ENCODE results near the gene AAK1. TPM values are rescaled to one million over a fixed set of nuclear protein-coding genes. Genes with fewer than 3 reads are reported as not detected.
A peak's percentile ranks its signal among the peaks of the same experiment; 100 is the strongest.

AAK1 gene
- total RNA-seq, 1 donor from 2014 or later, result 108 TPM

GRCh38 chr2:69617744-69618143 is 25.8 kb downstream of the AAK1 start:
- TF ChIP-seq EZH2 (IDR thresholded peaks at IDR 0.05; ENCODE audit: insufficient read depth, low read length), result no peak
- TF ChIP-seq, protein P1, sequence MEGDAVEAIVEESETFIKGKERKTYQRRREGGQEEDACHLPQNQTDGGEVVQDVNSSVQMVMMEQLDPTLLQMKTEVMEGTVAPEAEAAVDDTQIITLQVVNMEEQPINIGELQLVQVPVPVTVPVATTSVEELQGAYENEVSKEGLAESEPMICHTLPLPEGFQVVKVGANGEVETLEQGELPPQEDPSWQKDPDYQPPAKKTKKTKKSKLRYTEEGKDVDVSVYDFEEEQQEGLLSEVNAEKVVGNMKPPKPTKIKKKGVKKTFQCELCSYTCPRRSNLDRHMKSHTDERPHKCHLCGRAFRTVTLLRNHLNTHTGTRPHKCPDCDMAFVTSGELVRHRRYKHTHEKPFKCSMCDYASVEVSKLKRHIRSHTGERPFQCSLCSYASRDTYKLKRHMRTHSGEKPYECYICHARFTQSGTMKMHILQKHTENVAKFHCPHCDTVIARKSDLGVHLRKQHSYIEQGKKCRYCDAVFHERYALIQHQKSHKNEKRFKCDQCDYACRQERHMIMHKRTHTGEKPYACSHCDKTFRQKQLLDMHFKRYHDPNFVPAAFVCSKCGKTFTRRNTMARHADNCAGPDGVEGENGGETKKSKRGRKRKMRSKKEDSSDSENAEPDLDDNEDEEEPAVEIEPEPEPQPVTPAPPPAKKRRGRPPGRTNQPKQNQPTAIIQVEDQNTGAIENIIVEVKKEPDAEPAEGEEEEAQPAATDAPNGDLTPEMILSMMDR (IDR thresholded peaks at IDR 0.05; ENCODE audit: insufficient read depth, low read depth, low read length), result no peak
- H3K9me3 ChIP-seq (ENCODE audit: insufficient read depth, low read depth, low read length), result no peaks in the 10 kb centered on the region
- H3K4me1 ChIP-seq (ENCODE audit: insufficient read depth, low read length), result peaks cover 8% of the 10 kb centered on the region
- FAIRE-seq, result no peak
- no peak overlapping the region for H2AFZ ChIP-seq (ENCODE audit: low read depth, low read length)
- no peak overlapping the region for H3K4me3 Mint-ChIP-seq (ENCODE audit: unreplicated experiment)
- H3K4me1 Mint-ChIP-seq (ENCODE audit: low read depth, unreplicated experiment), result peaks cover 22% of the 10 kb centered on the region
- no peak overlapping the region for H3K4me3 ChIP-seq (ENCODE audit: insufficient read depth, low read depth, low read length)
- H3K9me3 Mint-ChIP-seq (ENCODE audit: unreplicated experiment), result no peaks in the 10 kb centered on the region
- no peak overlapping the region for H3K9ac ChIP-seq (ENCODE audit: low read length)
- DNase-seq (ENCODE audit: low read depth), result no peak
- peaks cover 16% of the 10 kb centered on the region for H3K36me3 Mint-ChIP-seq (ENCODE audit: low read depth, unreplicated experiment)
- no peak overlapping the region for H3K27ac ChIP-seq (ENCODE audit: low read depth, low read length)
- H4K20me1 ChIP-seq (ENCODE audit: insufficient read depth, low read length), result peaks cover 95% of the 10 kb centered on the region
- H3K27me3 ChIP-seq (ENCODE audit: insufficient read depth, low read length), result no peaks in the 10 kb centered on the region
- no peak overlapping the region for H3K4me2 ChIP-seq (ENCODE audit: low read length)
- no peaks in the 10 kb centered on the region for H3K36me3 ChIP-seq (ENCODE audit: insufficient read depth, low read length)
- no peaks in the 10 kb centered on the region for H3K27me3 Mint-ChIP-seq (ENCODE audit: low read depth, unreplicated experiment)
- H3K79me2 ChIP-seq (ENCODE audit: insufficient read depth, low read length), result peaks cover 95% of the 10 kb centered on the region
- H3K27ac Mint-ChIP-seq (ENCODE audit: unreplicated experiment), result no peak overlapping the region

DNA sequence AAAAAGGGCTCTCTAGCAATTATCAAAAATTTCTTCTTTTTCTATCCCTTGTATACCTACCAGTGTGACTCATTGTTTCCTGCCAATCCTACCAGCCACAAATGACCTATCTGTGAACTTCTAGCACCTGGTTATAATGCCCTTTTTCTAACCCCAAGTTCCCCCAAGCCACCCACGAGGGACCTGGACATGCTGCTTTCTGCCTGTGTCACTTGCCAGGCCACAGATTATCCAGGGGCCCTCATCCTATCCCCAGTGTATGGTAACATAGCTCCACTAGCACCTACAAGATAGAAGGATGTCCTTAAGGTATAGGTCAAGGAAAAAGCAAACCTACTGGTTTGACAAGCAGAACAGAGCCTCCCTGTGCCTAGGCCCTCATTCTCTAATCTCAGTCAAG is 26.8 kb downstream of the AAK1 start:
- no peaks in the 10 kb centered on the region for H3K27me3 Mint-ChIP-seq (ENCODE audit: low read depth, unreplicated experiment)
- no peak overlapping the region for H3K27ac ChIP-seq (ENCODE audit: low read depth, low read length)
- peaks cover 8% of the 10 kb centered on the region for H3K4me1 ChIP-seq (ENCODE audit: insufficient read depth, low read length)
- peaks cover 96% of the 10 kb centered on the region for H3K79me2 ChIP-seq (ENCODE audit: insufficient read depth, low read length)
- no peak overlapping the region for H3K9ac ChIP-seq (ENCODE audit: low read length)
- H3K36me3 ChIP-seq (ENCODE audit: insufficient read depth, low read length), result no peaks in the 10 kb centered on the region
- H3K27me3 ChIP-seq (ENCODE audit: insufficient read depth, low read length), result no peaks in the 10 kb centered on the region
- DNase-seq (ENCODE audit: low read depth), result peak; percentile 45
- peak overlapping the region; percentile 15 for H3K4me2 ChIP-seq (ENCODE audit: low read length)
- H3K4me3 ChIP-seq (ENCODE audit: insufficient read depth, low read depth, low read length), result no peak overlapping the region
- H3K27ac Mint-ChIP-seq (ENCODE audit: unreplicated experiment), result no peak overlapping the region
- no peaks in the 10 kb centered on the region for H3K9me3 Mint-ChIP-seq (ENCODE audit: unreplicated experiment)
- H3K9me3 ChIP-seq (ENCODE audit: insufficient read depth, low read depth, low read length), result no peaks in the 10 kb centered on the region
- FAIRE-seq, result no peak
- peaks cover 22% of the 10 kb centered on the region for H3K4me1 Mint-ChIP-seq (ENCODE audit: low read depth, unreplicated experiment)
- peaks cover 17% of the 10 kb centered on the region for H3K36me3 Mint-ChIP-seq (ENCODE audit: low read depth, unreplicated experiment)
- H2AFZ ChIP-seq (ENCODE audit: low read depth, low read length), result no peak overlapping the region
- TF ChIP-seq, protein P1 (IDR thresholded peaks at IDR 0.05; ENCODE audit: insufficient read depth, low read depth, low read length), result no peak
- no peak for TF ChIP-seq EZH2 (IDR thresholded peaks at IDR 0.05; ENCODE audit: insufficient read depth, low read length)
- no peak overlapping the region for H3K4me3 Mint-ChIP-seq (ENCODE audit: unreplicated experiment)
- peaks cover 97% of the 10 kb centered on the region for H4K20me1 ChIP-seq (ENCODE audit: insufficient read depth, low read length)

- Histone ChIP-seq H3K27me3 (ENCODE audit: insufficient read depth, low read length) (no peaks in the 10 kb centered on the region), H2AFZ (ENCODE audit: low read depth, low read length) (no peak overlapping the region), H3K4me1 (ENCODE audit: insufficient read depth, low read length) (peaks cover 8% of the 10 kb centered on the region), H3K4me2 (ENCODE audit: low read length) (no peak overlapping the region), H3K27ac (ENCODE audit: low read depth, low read length) (no peak overlapping the region), H3K79me2 (ENCODE audit: insufficient read depth, low read length) (peaks cover 96% of the 10 kb centered on the region), H3K9ac (ENCODE audit: low read length) (no peak overlapping the region), H4K20me1 (ENCODE audit: insufficient read depth, low read length) (peaks cover 97% of the 10 kb centered on the region), H3K36me3 (ENCODE audit: insufficient read depth, low read length) (no peaks in the 10 kb centered on the region), H3K9me3 (ENCODE audit: insufficient read depth, low read depth, low read length) (no peaks in the 10 kb centered on the region), H3K4me3 (ENCODE audit: insufficient read depth, low read depth, low read length) (no peak overlapping the region)
- H3K9me3 Mint-ChIP-seq (ENCODE audit: unreplicated experiment), result peaks cover under 1% of the 10 kb centered on the region
- TF ChIP-seq, protein P1 (IDR thresholded peaks at IDR 0.05; ENCODE audit: insufficient read depth, low read depth, low read length), result no peak
- no peak for TF ChIP-seq EZH2 (IDR thresholded peaks at IDR 0.05; ENCODE audit: insufficient read depth, low read length)
- no peak overlapping the region for H3K4me3 Mint-ChIP-seq (ENCODE audit: unreplicated experiment)
- peaks cover 18% of the 10 kb centered on the region for H3K36me3 Mint-ChIP-seq (ENCODE audit: low read depth, unreplicated experiment)
- peaks cover 22% of the 10 kb centered on the region for H3K4me1 Mint-ChIP-seq (ENCODE audit: low read depth, unreplicated experiment)
- no peak for DNase-seq (ENCODE audit: low read depth)
- FAIRE-seq, result no peak
- H3K27ac Mint-ChIP-seq (ENCODE audit: unreplicated experiment), result no peak overlapping the region
- H3K27me3 Mint-ChIP-seq (ENCODE audit: low read depth, unreplicated experiment), result no peaks in the 10 kb centered on the region
These were observed 27.6 kb downstream of the AAK1 start for GRCh38 chr2:69615969-69616368.

All from astrocyte (in vitro differentiated cells and primary cell).